ENCODE measurements around the gene SEMA5A.

The SEMA5A gene

GRCh38 chr5:9320652-9321051 lies 225.2 kb downstream of the SEMA5A start:
- Histone ChIP-seq H3K9ac (ENCODE audit: insufficient read length, low read depth) (no peak overlapping the region), H3K4me3 (ENCODE audit: insufficient read length, low read depth) (no peak overlapping the region), H3K4me1 (ENCODE audit: insufficient read depth, insufficient read length) (no peaks in the 10 kb centered on the region), H3K9me3 (ENCODE audit: insufficient read depth, low read length) (no peaks in the 10 kb centered on the region), H3K27me3 (ENCODE audit: insufficient read depth, insufficient read length) (no peaks in the 10 kb centered on the region), H3K36me3 (ENCODE audit: insufficient read depth, insufficient read length, low read length) (no peaks in the 10 kb centered on the region)
- no peak for TF ChIP-seq YY1 (IDR thresholded peaks at IDR 0.05; ENCODE audit: insufficient read depth, insufficient read length)
- TF ChIP-seq SUZ12 (IDR thresholded peaks at IDR 0.05; ENCODE audit: extremely low read depth, insufficient read depth, insufficient read length), result no peak
- no peak for TF ChIP-seq ZNF274 (IDR thresholded peaks at IDR 0.05; ENCODE audit: low read depth, low read length)
- no peak for DNase-seq (ENCODE audit: low read depth, low spot score)

DNA sequence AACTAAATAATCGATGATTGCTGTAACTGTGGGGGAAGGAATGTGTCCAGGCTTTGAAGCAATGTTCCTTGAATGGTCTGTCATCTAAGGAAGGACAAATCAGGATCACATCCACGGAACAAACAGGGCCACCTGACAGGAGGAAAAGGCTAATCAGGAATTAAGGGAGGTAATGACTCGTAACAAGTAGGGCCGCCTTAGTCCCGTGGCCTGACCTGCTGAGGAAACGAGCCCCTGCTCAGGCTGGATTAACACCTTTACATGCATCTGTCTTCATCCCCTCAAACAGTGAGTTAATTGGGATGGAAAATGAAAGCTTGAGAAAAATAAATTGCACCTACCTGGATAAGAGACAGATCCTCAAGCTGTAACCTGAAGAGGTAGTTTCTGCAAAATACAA lies 227.8 kb downstream of the SEMA5A start:
- Histone ChIP-seq H3K9ac (ENCODE audit: insufficient read length, low read depth) (no peak overlapping the region), H3K36me3 (ENCODE audit: insufficient read depth, insufficient read length, low read length) (no peaks in the 10 kb centered on the region), H3K4me3 (ENCODE audit: insufficient read length, low read depth) (no peak overlapping the region), H3K27me3 (ENCODE audit: insufficient read depth, insufficient read length) (no peaks in the 10 kb centered on the region), H3K9me3 (ENCODE audit: insufficient read depth, low read length) (no peaks in the 10 kb centered on the region), H3K4me1 (ENCODE audit: insufficient read depth, insufficient read length) (no peaks in the 10 kb centered on the region)
- DNase-seq (ENCODE audit: low read depth, low spot score), result no peak
- TF ChIP-seq YY1 (IDR thresholded peaks at IDR 0.05; ENCODE audit: insufficient read depth, insufficient read length) (no peak), SUZ12 (IDR thresholded peaks at IDR 0.05; ENCODE audit: extremely low read depth, insufficient read depth, insufficient read length) (no peak), ZNF274 (IDR thresholded peaks at IDR 0.05; ENCODE audit: low read depth, low read length) (no peak)

GRCh38 chr5:9316733-9317132 lies 229.1 kb downstream of the SEMA5A start:
- Histone ChIP-seq H3K36me3 (ENCODE audit: insufficient read depth, insufficient read length, low read length) (no peaks in the 10 kb centered on the region), H3K27me3 (ENCODE audit: insufficient read depth, insufficient read length) (no peaks in the 10 kb centered on the region), H3K4me3 (ENCODE audit: insufficient read length, low read depth) (no peak overlapping the region), H3K9ac (ENCODE audit: insufficient read length, low read depth) (no peak overlapping the region), H3K9me3 (ENCODE audit: insufficient read depth, low read length) (no peaks in the 10 kb centered on the region), H3K4me1 (ENCODE audit: insufficient read depth, insufficient read length) (no peaks in the 10 kb centered on the region)
- DNase-seq (ENCODE audit: low read depth, low spot score), result no peak
- no peak for TF ChIP-seq YY1 (IDR thresholded peaks at IDR 0.05; ENCODE audit: insufficient read depth, insufficient read length)
- TF ChIP-seq ZNF274 (IDR thresholded peaks at IDR 0.05; ENCODE audit: low read depth, low read length), result no peak
- TF ChIP-seq SUZ12 (IDR thresholded peaks at IDR 0.05; ENCODE audit: extremely low read depth, insufficient read depth, insufficient read length), result no peak

DNA sequence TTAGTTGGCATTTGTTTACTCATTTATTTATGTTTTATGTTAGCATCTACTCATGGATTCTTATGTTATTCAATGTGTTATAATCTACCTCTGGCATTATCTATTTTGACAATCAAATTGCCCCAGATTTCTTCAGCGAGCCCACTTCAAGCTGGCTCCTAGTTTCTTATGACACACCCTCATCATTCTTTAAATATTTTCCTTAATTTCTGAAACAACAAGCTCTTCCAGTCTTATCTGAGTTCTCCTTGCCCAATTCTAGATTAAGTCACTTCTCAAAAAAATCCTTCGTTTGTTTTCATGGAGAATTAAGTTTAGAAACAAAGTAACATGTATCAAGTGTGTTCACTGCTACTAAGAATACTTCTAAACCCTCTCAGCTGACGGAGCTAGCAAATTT lies 229.8 kb downstream of the SEMA5A start:
- no peaks in the 10 kb centered on the region for H3K36me3 ChIP-seq (ENCODE audit: insufficient read depth, insufficient read length, low read length)
- no peak overlapping the region for H3K4me3 ChIP-seq (ENCODE audit: insufficient read length, low read depth)
- no peaks in the 10 kb centered on the region for H3K4me1 ChIP-seq (ENCODE audit: insufficient read depth, insufficient read length)
- H3K9me3 ChIP-seq (ENCODE audit: insufficient read depth, low read length), result no peaks in the 10 kb centered on the region
- no peak for TF ChIP-seq YY1 (IDR thresholded peaks at IDR 0.05; ENCODE audit: insufficient read depth, insufficient read length)
- no peak overlapping the region for H3K9ac ChIP-seq (ENCODE audit: insufficient read length, low read depth)
- DNase-seq (ENCODE audit: low read depth, low spot score), result no peak
- H3K27me3 ChIP-seq (ENCODE audit: insufficient read depth, insufficient read length), result no peaks in the 10 kb centered on the region

- no peaks in the 10 kb centered on the region for H3K36me3 ChIP-seq (ENCODE audit: insufficient read depth, insufficient read length, low read length)
- no peaks in the 10 kb centered on the region for H3K9me3 ChIP-seq (ENCODE audit: insufficient read depth, low read length)
- no peaks in the 10 kb centered on the region for H3K4me1 ChIP-seq (ENCODE audit: insufficient read depth, insufficient read length)
- TF ChIP-seq SUZ12 (IDR thresholded peaks at IDR 0.05; ENCODE audit: extremely low read depth, insufficient read depth, insufficient read length), result no peak
- no peak for TF ChIP-seq ZNF274 (IDR thresholded peaks at IDR 0.05; ENCODE audit: low read depth, low read length)
- TF ChIP-seq YY1 (IDR thresholded peaks at IDR 0.05; ENCODE audit: insufficient read depth, insufficient read length), result no peak
- no peak for DNase-seq (ENCODE audit: low read depth, low spot score)
- H3K9ac ChIP-seq (ENCODE audit: insufficient read length, low read depth), result no peak overlapping the region
- H3K4me3 ChIP-seq (ENCODE audit: insufficient read length, low read depth), result no peak overlapping the region
- no peaks in the 10 kb centered on the region for H3K27me3 ChIP-seq (ENCODE audit: insufficient read depth, insufficient read length)
These were observed 231.3 kb downstream of the SEMA5A start for GRCh38 chr5:9314558-9314957.

- DNase-seq (ENCODE audit: low read depth, low spot score), result no peak
- no peaks in the 10 kb centered on the region for H3K9me3 ChIP-seq (ENCODE audit: insufficient read depth, low read length)
- H3K4me3 ChIP-seq (ENCODE audit: insufficient read length, low read depth), result no peak overlapping the region
- no peaks in the 10 kb centered on the region for H3K27me3 ChIP-seq (ENCODE audit: insufficient read depth, insufficient read length)
- no peaks in the 10 kb centered on the region for H3K4me1 ChIP-seq (ENCODE audit: insufficient read depth, insufficient read length)
- no peaks in the 10 kb centered on the region for H3K36me3 ChIP-seq (ENCODE audit: insufficient read depth, insufficient read length, low read length)
- H3K9ac ChIP-seq (ENCODE audit: insufficient read length, low read depth), result no peak overlapping the region
- TF ChIP-seq SUZ12 (IDR thresholded peaks at IDR 0.05; ENCODE audit: extremely low read depth, insufficient read depth, insufficient read length), result no peak
These were observed 232.1 kb downstream of the SEMA5A start for GRCh38 chr5:9313751-9314150.

- TF ChIP-seq SUZ12 (IDR thresholded peaks at IDR 0.05; ENCODE audit: extremely low read depth, insufficient read depth, insufficient read length) (no peak), ZNF274 (IDR thresholded peaks at IDR 0.05; ENCODE audit: low read depth, low read length) (no peak)
- H3K4me1 ChIP-seq (ENCODE audit: insufficient read depth, insufficient read length), result no peaks in the 10 kb centered on the region
- no peak for DNase-seq (ENCODE audit: low read depth, low spot score)
- no peak overlapping the region for H3K4me3 ChIP-seq (ENCODE audit: insufficient read length, low read depth)
- no peaks in the 10 kb centered on the region for H3K9me3 ChIP-seq (ENCODE audit: insufficient read depth, low read length)
- no peaks in the 10 kb centered on the region for H3K27me3 ChIP-seq (ENCODE audit: insufficient read depth, insufficient read length)
- H3K36me3 ChIP-seq (ENCODE audit: insufficient read depth, insufficient read length, low read length), result no peaks in the 10 kb centered on the region
- H3K9ac ChIP-seq (ENCODE audit: insufficient read length, low read depth), result no peak overlapping the region
These were observed 238.7 kb downstream of the SEMA5A start for GRCh38 chr5:9307150-9307549.

- TF ChIP-seq SUZ12 (IDR thresholded peaks at IDR 0.05; ENCODE audit: extremely low read depth, insufficient read depth, insufficient read length), result no peak
- no peak for TF ChIP-seq YY1 (IDR thresholded peaks at IDR 0.05; ENCODE audit: insufficient read depth, insufficient read length)
- no peak for TF ChIP-seq ZNF274 (IDR thresholded peaks at IDR 0.05; ENCODE audit: low read depth, low read length)
- Histone ChIP-seq H3K27me3 (ENCODE audit: insufficient read depth, insufficient read length) (no peaks in the 10 kb centered on the region), H3K4me3 (ENCODE audit: insufficient read length, low read depth) (no peak overlapping the region), H3K36me3 (ENCODE audit: insufficient read depth, insufficient read length, low read length) (no peaks in the 10 kb centered on the region), H3K9me3 (ENCODE audit: insufficient read depth, low read length) (no peaks in the 10 kb centered on the region), H3K9ac (ENCODE audit: insufficient read length, low read depth) (no peak overlapping the region), H3K4me1 (ENCODE audit: insufficient read depth, insufficient read length) (no peaks in the 10 kb centered on the region)
- no peak for DNase-seq (ENCODE audit: low read depth, low spot score)
These were observed 243.7 kb downstream of the SEMA5A start for GRCh38 chr5:9302218-9302617.

Measured in NT2/D1 (cell line).